ENCODE results near the gene SAMD1.

The SAMD1 gene

DNA sequence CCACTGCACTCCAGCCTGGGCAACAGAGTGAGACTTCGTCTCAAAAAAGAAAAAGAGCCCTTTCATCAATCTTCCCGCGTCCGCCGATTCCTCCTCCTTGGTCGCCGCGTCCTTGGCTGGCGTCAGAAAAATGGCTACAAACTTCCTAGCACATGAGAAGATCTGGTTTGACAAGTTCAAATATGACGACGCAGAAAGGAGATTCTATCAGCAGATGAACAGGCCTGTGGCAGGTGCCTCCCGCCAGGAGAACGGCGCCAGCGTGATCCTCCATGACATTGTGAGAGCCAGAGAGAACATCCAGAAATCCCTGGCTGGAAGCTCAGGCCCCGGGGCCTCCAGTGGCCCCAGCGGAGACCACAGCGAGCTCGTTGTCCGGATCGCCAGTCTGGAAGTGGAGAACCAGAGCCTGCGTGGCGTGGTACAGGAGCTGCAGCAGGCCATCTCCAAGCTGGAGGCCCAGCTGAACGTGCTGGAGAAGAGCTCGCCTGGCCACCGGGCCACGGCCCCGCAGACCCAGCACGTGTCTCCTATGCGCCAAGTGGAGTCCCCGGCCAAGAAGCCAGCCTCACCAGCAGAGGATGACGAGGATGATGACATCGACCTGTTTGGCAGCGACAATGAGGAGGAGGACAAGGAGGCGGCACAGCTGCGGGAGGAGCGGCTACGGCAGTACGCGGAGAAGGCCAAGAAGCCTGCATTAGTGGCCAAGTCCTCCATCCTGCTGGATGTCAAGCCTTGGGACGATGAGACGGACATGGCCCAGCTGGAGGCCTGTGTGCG, 20.1 kb downstream of the SAMD1 start:
- TF ChIP-seq, protein P1, sequence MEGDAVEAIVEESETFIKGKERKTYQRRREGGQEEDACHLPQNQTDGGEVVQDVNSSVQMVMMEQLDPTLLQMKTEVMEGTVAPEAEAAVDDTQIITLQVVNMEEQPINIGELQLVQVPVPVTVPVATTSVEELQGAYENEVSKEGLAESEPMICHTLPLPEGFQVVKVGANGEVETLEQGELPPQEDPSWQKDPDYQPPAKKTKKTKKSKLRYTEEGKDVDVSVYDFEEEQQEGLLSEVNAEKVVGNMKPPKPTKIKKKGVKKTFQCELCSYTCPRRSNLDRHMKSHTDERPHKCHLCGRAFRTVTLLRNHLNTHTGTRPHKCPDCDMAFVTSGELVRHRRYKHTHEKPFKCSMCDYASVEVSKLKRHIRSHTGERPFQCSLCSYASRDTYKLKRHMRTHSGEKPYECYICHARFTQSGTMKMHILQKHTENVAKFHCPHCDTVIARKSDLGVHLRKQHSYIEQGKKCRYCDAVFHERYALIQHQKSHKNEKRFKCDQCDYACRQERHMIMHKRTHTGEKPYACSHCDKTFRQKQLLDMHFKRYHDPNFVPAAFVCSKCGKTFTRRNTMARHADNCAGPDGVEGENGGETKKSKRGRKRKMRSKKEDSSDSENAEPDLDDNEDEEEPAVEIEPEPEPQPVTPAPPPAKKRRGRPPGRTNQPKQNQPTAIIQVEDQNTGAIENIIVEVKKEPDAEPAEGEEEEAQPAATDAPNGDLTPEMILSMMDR (IDR thresholded peaks at IDR 0.05; ENCODE audit: low read depth, low read length), result no peak
- no peak for TF ChIP-seq EZH2phosphoT487 (IDR thresholded peaks at IDR 0.05; ENCODE audit: low read depth)
- H3K4me1 ChIP-seq (ENCODE audit: low read length), result peaks cover 17% of the 10 kb centered on the region
- H2AFZ ChIP-seq (ENCODE audit: low read depth, low read length), result no peak overlapping the region
- no peaks in the 10 kb centered on the region for H4K20me1 ChIP-seq (ENCODE audit: insufficient read depth, low read length)
- no peak overlapping the region for H3K4me2 ChIP-seq (ENCODE audit: low read length)
- no peaks in the 10 kb centered on the region for H3K27me3 ChIP-seq (ENCODE audit: low read depth, low read length)
- no peaks in the 10 kb centered on the region for H3K79me2 ChIP-seq (ENCODE audit: low read length)
- H3K9ac ChIP-seq (ENCODE audit: low read length), result no peak overlapping the region
- no peak overlapping the region for H3K27ac ChIP-seq (ENCODE audit: low read length)
- no peaks in the 10 kb centered on the region for H3K36me3 ChIP-seq (replicated peaks; ENCODE audit: low read depth, low read length)
- H3K4me3 ChIP-seq (ENCODE audit: low read length), result no peak overlapping the region
- no peaks in the 10 kb centered on the region for H3K9me3 ChIP-seq (ENCODE audit: insufficient read depth, low read length)

DNA sequence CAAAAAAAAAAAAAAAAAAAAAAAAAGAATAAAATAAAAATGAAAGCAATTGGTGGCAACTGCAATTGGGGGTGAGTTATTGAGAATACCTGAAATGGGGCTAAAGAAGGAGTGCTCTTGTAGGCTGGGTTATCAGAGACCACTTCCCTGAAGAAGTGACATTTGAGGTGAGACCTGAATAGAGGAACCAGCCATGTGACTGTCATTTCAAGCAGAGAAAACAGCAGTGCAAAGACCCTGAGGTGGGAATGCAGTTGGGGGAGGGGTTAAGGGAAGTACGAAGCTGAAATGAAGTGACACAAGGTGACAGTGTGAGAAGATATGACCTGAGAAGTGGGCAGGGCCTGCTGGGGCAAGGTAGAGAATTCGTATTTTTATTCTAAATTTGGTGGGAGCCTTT, 24.4 kb downstream of the SAMD1 start:
- no peak for TF ChIP-seq EZH2phosphoT487 (IDR thresholded peaks at IDR 0.05; ENCODE audit: low read depth)
- H3K36me3 ChIP-seq (replicated peaks; ENCODE audit: low read depth, low read length), result no peaks in the 10 kb centered on the region
- H4K20me1 ChIP-seq (ENCODE audit: insufficient read depth, low read length), result no peaks in the 10 kb centered on the region
- no peaks in the 10 kb centered on the region for H3K4me1 ChIP-seq (ENCODE audit: low read length)
- H3K79me2 ChIP-seq (ENCODE audit: low read length), result no peaks in the 10 kb centered on the region
- no peak overlapping the region for H3K4me2 ChIP-seq (ENCODE audit: low read length)
- no peak overlapping the region for H3K9ac ChIP-seq (ENCODE audit: low read length)
- peaks cover 10% of the 10 kb centered on the region for H3K27me3 ChIP-seq (ENCODE audit: low read depth, low read length)
- H2AFZ ChIP-seq (ENCODE audit: low read depth, low read length), result no peak overlapping the region
- no peaks in the 10 kb centered on the region for H3K9me3 ChIP-seq (ENCODE audit: insufficient read depth, low read length)
- H3K4me3 ChIP-seq (ENCODE audit: low read length), result no peak overlapping the region
- H3K27ac ChIP-seq (ENCODE audit: low read length), result no peak overlapping the region

DNA sequence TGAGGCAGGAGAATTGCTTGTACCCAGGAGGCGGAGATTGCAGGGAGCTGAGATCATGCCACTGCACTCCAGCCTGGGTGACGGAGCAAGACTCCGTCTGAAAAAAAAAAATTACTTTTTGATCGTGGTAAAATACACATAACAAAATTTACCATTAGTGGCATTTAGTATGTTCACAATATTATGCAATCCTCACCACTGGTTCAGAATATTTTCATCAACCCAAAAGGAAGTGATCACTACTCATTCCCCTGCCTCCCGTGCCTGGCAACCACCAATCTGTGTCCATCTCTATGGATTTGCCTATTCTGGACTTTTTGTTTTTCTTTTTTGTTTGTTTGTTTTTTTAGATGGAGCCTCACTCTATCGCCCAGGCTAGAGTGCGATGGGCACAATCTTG, 27.4 kb downstream of the SAMD1 start:
- Histone ChIP-seq H3K79me2 (ENCODE audit: low read length) (no peaks in the 10 kb centered on the region), H3K27ac (ENCODE audit: low read length) (no peak overlapping the region), H2AFZ (ENCODE audit: low read depth, low read length) (no peak overlapping the region), H3K27me3 (ENCODE audit: low read depth, low read length) (peaks cover 28% of the 10 kb centered on the region), H4K20me1 (ENCODE audit: insufficient read depth, low read length) (no peaks in the 10 kb centered on the region), H3K4me2 (ENCODE audit: low read length) (no peak overlapping the region), H3K4me1 (ENCODE audit: low read length) (0 out of 2 replicates have a peak, but pooled peaks cover 2% of the 10 kb centered on the region), H3K36me3 (replicated peaks; ENCODE audit: low read depth, low read length) (no peaks in the 10 kb centered on the region), H3K9ac (ENCODE audit: low read length) (no peak overlapping the region), H3K4me3 (ENCODE audit: low read length) (no peak overlapping the region), H3K9me3 (ENCODE audit: insufficient read depth, low read length) (no peaks in the 10 kb centered on the region)
- TF ChIP-seq, protein P1 (IDR thresholded peaks at IDR 0.05; ENCODE audit: low read depth, low read length), result no peak
- no peak for TF ChIP-seq EZH2phosphoT487 (IDR thresholded peaks at IDR 0.05; ENCODE audit: low read depth)

DNA sequence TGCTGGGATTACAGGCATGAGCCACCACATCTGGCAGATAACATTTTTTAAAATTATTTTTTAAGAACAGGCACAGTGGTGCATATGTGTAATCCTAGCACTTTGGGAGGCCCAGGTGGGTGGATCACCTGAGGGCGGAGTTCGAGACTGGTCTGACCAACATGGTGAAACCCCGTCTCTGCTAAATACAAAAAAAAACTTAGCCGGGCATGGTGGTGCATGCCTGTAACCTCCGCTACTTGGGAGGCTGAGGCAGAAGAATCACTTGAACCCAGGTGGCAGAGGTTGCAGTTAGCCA, 28.0 kb downstream of the SAMD1 start:
- Histone ChIP-seq H3K4me2 (ENCODE audit: low read length) (no peak overlapping the region), H3K27me3 (ENCODE audit: low read depth, low read length) (peaks cover 29% of the 10 kb centered on the region), H4K20me1 (ENCODE audit: insufficient read depth, low read length) (no peaks in the 10 kb centered on the region), H3K27ac (ENCODE audit: low read length) (no peak overlapping the region), H3K9ac (ENCODE audit: low read length) (no peak overlapping the region), H3K36me3 (replicated peaks; ENCODE audit: low read depth, low read length) (no peaks in the 10 kb centered on the region), H3K9me3 (ENCODE audit: insufficient read depth, low read length) (no peaks in the 10 kb centered on the region), H3K79me2 (ENCODE audit: low read length) (no peaks in the 10 kb centered on the region), H2AFZ (ENCODE audit: low read depth, low read length) (no peak overlapping the region), H3K4me1 (ENCODE audit: low read length) (0 out of 2 replicates have a peak, but pooled peaks cover 2% of the 10 kb centered on the region), H3K4me3 (ENCODE audit: low read length) (no peak overlapping the region)
- TF ChIP-seq, protein P1 (IDR thresholded peaks at IDR 0.05; ENCODE audit: low read depth, low read length), result no peak
- no peak for TF ChIP-seq EZH2phosphoT487 (IDR thresholded peaks at IDR 0.05; ENCODE audit: low read depth)
